Activated CD4-positive, alpha-beta T cell treated with anti-CD3 and anti-CD28 coated beads for 4 hours (primary cell): ENCODE data around the gene CCT7.
A peak's percentile ranks its signal among the peaks of the same experiment; 100 is the strongest.

Experiments
- DNase-seq, 2 donors: peaks; one replicate each; pipeline ENCODE4 v3.0.0-alpha.2; 2020

Gene CCT7

DNA sequence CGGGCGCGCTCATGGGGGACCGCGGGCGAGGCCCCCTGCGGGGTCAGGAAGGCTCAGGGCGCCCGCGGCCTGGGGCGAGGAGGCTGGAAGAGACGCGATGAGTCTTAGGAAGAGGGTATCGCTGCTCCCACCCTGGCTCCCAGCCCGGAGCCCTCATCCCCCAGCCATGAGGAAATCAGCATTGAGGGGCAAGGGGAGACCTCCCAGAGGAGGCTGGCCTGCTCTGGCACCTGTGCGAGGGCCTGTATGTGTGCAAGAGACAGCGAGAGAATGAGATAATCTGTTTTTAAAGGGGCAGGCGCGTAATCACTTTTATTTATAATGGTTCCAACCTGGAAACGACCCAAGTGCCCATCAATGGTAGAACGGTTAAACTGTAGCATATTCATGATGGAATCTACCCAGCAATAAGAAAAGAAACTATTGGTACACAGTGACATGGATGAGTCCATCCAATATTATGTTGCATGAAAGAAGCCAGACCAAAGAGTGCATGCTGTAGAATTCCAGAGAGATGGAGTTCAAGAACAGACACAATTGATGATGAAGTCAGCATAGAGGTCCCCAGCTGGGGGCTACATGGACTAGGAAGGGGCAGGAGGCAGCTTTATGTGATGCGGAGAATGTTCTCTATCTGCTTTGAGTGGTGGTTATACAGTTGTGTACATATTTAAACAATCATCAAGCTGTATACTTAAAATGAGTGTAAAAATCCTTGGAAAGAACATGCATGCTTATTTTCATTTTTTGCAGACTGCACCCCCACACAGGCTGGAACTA, 35.8 kb downstream of the CCT7 start:
- DNase-seq: no peak

GRCh38 chr2:73272270-73272669, 38.2 kb downstream of the CCT7 start:
- DNase-seq: no peak

- no peak for DNase-seq
These were observed 45.7 kb downstream of the CCT7 start for GRCh38 chr2:73279852-73280251.

DNA sequence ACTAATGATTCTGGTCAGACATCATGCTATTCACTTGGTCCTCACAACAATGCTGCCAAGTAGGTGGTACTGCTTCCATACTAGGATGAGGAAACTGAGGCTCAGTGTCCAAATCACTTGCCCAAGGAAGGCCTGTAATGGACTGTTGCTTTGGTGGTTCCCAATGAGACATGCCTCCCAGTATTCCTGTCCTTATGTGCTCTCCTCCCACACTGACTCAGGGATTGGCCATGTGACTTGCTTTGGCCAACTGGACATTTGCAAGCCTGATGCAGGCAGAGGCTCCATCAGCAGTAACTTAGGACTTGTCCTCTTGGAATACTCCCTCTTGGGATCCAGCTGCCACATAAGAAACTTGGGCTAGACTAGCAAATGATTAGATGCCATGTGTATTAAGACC, 47.1 kb downstream of the CCT7 start:
- DNase-seq: no peak

DNA sequence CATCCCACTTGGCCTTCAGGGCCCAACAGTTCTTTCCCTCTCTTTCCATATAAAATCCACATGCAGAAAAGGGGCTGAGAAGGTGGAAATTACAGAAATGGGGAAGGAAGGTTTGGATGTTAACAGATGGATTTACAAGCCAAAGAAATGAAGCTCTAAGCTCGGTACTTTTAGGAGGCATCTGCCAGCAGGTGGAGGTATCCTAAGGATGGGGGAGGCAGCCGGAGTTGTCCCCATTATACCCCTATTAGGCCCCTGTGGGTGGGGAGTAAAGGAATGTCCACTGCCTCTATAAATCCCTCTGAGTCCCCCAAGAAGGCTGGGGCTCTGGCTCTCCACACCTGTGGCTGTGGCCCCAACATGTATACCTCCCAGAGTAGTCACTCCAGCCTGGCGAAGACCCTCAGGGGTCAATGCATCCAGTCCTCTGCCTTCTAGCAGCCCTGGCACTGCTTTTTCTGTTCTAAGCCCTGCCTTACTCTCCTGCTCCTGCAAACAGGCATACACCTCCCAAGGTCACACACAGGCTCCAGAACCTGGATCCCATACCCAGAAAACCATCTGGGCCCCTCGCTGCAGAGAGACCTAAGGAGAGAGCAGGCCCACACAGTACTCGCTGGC, 48.9 kb downstream of the CCT7 start:
- no peak for DNase-seq

GRCh38 chr2:73283545-73284295, 49.6 kb downstream of the CCT7 start:
- peak; percentile 7 to 16 for DNase-seq

DNA sequence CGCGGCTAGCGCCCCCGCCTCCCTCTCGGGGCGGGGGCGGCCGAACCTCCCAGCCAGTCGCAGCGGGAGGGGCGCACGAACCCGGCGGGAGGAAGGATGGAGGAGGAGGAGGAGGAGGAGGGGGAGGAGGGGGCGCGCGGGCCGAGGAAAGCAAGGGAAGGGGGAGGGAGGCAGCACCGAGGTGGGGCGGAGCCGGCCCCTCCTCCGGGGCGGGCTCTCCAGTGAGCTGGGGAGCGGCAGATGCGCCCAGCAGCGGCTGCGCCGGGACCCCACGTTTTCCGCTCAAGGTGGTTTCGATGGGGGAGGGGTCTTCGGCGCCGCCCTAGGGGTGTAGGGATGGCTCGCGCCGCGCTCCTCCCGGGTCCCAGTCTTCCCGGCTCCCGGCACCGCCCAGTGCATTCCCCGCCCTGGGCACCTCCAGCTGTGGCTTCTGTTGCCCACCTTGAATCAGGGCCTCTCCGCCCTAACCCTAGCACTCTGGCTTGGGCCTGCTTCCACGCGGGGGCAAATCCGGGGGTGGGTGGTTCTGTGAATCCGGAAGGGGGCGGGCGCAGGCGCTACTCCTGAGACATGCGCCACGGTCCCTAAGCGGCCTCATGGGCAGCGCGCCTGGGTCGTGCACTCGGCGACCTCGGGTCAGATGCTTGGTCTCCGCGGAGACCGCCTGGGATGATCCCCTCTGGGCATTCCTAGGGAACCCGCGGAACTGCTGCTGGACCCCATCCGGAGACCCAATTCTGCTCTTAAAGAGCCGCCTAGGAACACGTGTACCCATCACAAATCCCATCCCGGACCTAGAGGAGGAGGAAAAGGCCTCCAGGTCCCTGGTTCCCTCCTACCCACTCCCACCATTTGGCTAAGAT, 50.4 kb downstream of the CCT7 start, which contains the start of gene FBXO41:
FBXO41 (minus strand) TSS at position 183 of the 863 bp plus-strand sequence. CDS start 14,848 bp downstream, outside the sequence.
- peak; percentile 72 to 84 for DNase-seq

GRCh38 chr2:73285159-73285739, 51.1 kb downstream of the CCT7 start:
- no peak for DNase-seq

- DNase-seq: no peak
These were observed 52.1 kb downstream of the CCT7 start for GRCh38 chr2:73286134-73286655.

- DNase-seq: no peak
These were observed 55.2 kb downstream of the CCT7 start for GRCh38 chr2:73289304-73289703.

- peak; percentile 34 to 57 for DNase-seq
These were observed 56.1 kb downstream of the CCT7 start for GRCh38 chr2:73290049-73290839.

GRCh38 chr2:73291093-73291460, 57.0 kb downstream of the CCT7 start:
- DNase-seq: peak; percentile 38 to 47

GRCh38 chr2:73291461-73292315, 57.6 kb downstream of the CCT7 start:
- DNase-seq: no peak

GRCh38 chr2:73292316-73292905, 58.3 kb downstream of the CCT7 start:
- no peak for DNase-seq

GRCh38 chr2:73292906-73293533, 58.9 kb downstream of the CCT7 start:
- peak; percentile 7 to 9 for DNase-seq

DNA sequence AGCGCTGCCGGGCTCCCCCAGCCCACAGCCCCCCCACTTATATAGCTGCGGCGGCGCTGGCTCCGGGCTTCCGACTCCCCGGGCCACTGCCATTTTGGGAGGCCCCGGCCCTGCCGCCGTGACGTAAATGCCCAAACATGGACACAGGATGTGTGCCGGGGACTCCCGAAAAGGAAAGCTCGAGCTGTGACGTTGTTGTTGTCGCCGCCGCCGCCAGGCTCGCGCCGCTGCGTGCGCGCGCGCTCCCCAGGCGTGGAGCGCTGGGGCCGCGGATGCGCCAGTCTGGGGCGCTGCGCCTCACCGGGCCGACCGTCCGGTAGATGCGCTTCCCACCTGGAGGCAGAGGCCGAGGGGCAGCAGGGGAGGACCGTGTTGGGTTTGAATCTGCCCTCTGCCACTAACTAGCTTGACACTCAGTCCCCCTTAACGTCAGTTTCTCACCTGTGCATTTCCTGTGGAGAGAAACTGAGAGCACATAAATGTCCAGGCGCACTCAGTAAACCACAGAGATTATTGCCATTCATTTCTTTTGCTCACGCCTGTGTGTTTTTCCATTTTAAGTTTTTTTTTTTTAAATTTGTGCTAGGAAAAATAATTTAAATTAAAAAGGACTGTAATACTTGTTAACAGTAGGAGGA, 59.5 kb downstream of the CCT7 start, which contains the start of gene EGR4:
EGR4 (minus strand) TSS at position 15 of the 638 bp plus-strand sequence. CDS start 231 bp downstream, outside the sequence.
- DNase-seq: peak; percentile 87 to 89

GRCh38 chr2:73294239-73294638, 60.1 kb downstream of the CCT7 start:
- DNase-seq: no peak

- no peak for DNase-seq
These were observed 61.8 kb downstream of the CCT7 start for GRCh38 chr2:73295751-73296400.
